ENCODE data around the gene PLK2. TPM values are rescaled to one million over a fixed set of nuclear protein-coding genes. Genes with fewer than 3 reads are reported as not detected.
A peak's percentile ranks its signal among the peaks of the same experiment; 100 is the strongest.

PLK2 gene
- total and polyA plus RNA-seq, 8 donors = 45.5 to 329 (median 254) TPM

GRCh38 chr5:58450018-58450417 lies 9.9 kb downstream of the PLK2 start:
- DNase-seq (no peak), ATAC-seq (no peak)
- H3K27me3 ChIP-seq = no peaks in the 10 kb centered on the region
- intact Hi-C loops (cut with DNase I) = loop anchor here in 1 of 2 donors (10.0 kb wide), 1 partner anchor 565 kb away; no protein-coding TSS in a partner anchor
- no peak overlapping the region for H3K27ac ChIP-seq
- H3K4me3 ChIP-seq = no peak overlapping the region
- H3K4me1 ChIP-seq = no peaks in the 10 kb centered on the region
- H3K9me3 ChIP-seq = peaks cover 0 to 5% of the 10 kb centered on the region in 2 donors
- H3K36me3 ChIP-seq = peaks cover 0 to 19% of the 10 kb centered on the region in 2 donors
- no peak for TF ChIP-seq CTCF (IDR thresholded peaks at IDR 0.05)

- Histone ChIP-seq H3K27me3 (no peaks in the 10 kb centered on the region), H3K9me3 (peaks cover 0 to 5% of the 10 kb centered on the region in 2 donors), H3K36me3 (no peaks in the 10 kb centered on the region), H3K4me3 (no peak overlapping the region), H3K4me1 (no peaks in the 10 kb centered on the region), H3K27ac (no peak overlapping the region)
- DNase-seq (no peak), ATAC-seq (no peak)
- TF ChIP-seq CTCF (IDR thresholded peaks at IDR 0.05) = no peak
- intact Hi-C loops (cut with DNase I) = no loop called here
These were observed 12.7 kb downstream of the PLK2 start for GRCh38 chr5:58447226-58447625.

- peaks cover 0 to 5% of the 10 kb centered on the region in 2 donors for H3K9me3 ChIP-seq
- H3K27ac ChIP-seq = no peak overlapping the region
- no peaks in the 10 kb centered on the region for H3K36me3 ChIP-seq
- no peaks in the 10 kb centered on the region for H3K27me3 ChIP-seq
- DNase-seq = no peak
- H3K4me1 ChIP-seq = peaks cover 0 to 3% of the 10 kb centered on the region in 2 donors
- intact Hi-C loops (cut with DNase I) = no loop called here
- ATAC-seq = no peak
- no peak overlapping the region for H3K4me3 ChIP-seq
- no peak for TF ChIP-seq CTCF (IDR thresholded peaks at IDR 0.05)
These were observed 13.9 kb downstream of the PLK2 start for GRCh38 chr5:58446024-58446423.

GRCh38 chr5:58444805-58445204 lies 15.1 kb downstream of the PLK2 start:
- H3K27me3 ChIP-seq = no peaks in the 10 kb centered on the region
- ATAC-seq = no peak
- intact Hi-C loops (cut with DNase I) = no loop called here
- H3K9me3 ChIP-seq = peaks cover 0 to 5% of the 10 kb centered on the region in 2 donors
- peaks cover 0 to 3% of the 10 kb centered on the region in 2 donors for H3K4me1 ChIP-seq
- DNase-seq = no peak
- no peak overlapping the region for H3K4me3 ChIP-seq
- H3K36me3 ChIP-seq = no peaks in the 10 kb centered on the region
- no peak overlapping the region for H3K27ac ChIP-seq
- TF ChIP-seq CTCF (IDR thresholded peaks at IDR 0.05) = no peak

GRCh38 chr5:58440901-58441460 lies 18.9 kb downstream of the PLK2 start:
- no peaks in the 10 kb centered on the region for H3K36me3 ChIP-seq
- no peak for DNase-seq
- H3K4me1 ChIP-seq = peaks cover 0 to 3% of the 10 kb centered on the region in 2 donors
- no peak overlapping the region for H3K27ac ChIP-seq
- peak; percentile 83 for ATAC-seq
- intact Hi-C loops (cut with DNase I) = no loop called here
- peaks cover 0 to 2% of the 10 kb centered on the region in 2 donors for H3K9me3 ChIP-seq
- no peaks in the 10 kb centered on the region for H3K27me3 ChIP-seq
- H3K4me3 ChIP-seq = no peak overlapping the region
- no peak for TF ChIP-seq CTCF (IDR thresholded peaks at IDR 0.05)

All from left lung (tissue), 10 donors.